Ishikawa (cell line): Measurements from ENCODE around the gene CLCC1.

Source experiments
- CEBPB ChIP-seq: IDR thresholded peaks from 2 replicates; pipeline ENCODE4 v1.6.1; 2012
- CREB1 ChIP-seq: IDR thresholded peaks from 2 replicates; pipeline ENCODE4 v1.6.1; 2012; ENCODE audit warnings: low read depth
- EGR1 ChIP-seq: IDR thresholded peaks from 2 replicates; pipeline ENCODE4 v1.6.1; 2012
- EP300 ChIP-seq: IDR thresholded peaks from 2 replicates; pipeline ENCODE4 v1.6.1; 2012; ENCODE audit warnings: borderline replicate concordance
- FOXM1 ChIP-seq: IDR thresholded peaks from 2 replicates; pipeline ENCODE4 v1.6.1; 2012; ENCODE audit warnings: low read depth, borderline replicate concordance
- NFIC ChIP-seq: IDR thresholded peaks from 2 replicates; pipeline ENCODE4 v1.6.1; 2012
- RAD21 ChIP-seq: IDR thresholded peaks from 2 replicates; pipeline ENCODE4 v1.6.1; 2012; ENCODE audit warnings: low read depth
- TAF1 ChIP-seq: IDR thresholded peaks from 2 replicates; pipeline ENCODE4 v1.6.1; 2012; ENCODE audit warnings: low read depth, mild to moderate bottlenecking
- TCF12 ChIP-seq: IDR thresholded peaks from 2 replicates; pipeline ENCODE4 v1.6.1; 2012; ENCODE audit warnings: low read depth
- TEAD4 ChIP-seq: IDR thresholded peaks from 2 replicates; pipeline ENCODE4 v1.6.1; 2012
- YY1 ChIP-seq: IDR thresholded peaks from 2 replicates; pipeline ENCODE4 v1.6.1; 2012; ENCODE audit warnings: low read depth
- ZBTB7A ChIP-seq: IDR thresholded peaks from 2 replicates; pipeline ENCODE4 v1.6.1; 2012; ENCODE audit warnings: low read depth
- TF ChIP-seq, protein P1 (sequence below): IDR thresholded peaks from 2 replicates; pipeline ENCODE4 v1.6.1; 2012
- TF ChIP-seq, protein P2 (sequence below): IDR thresholded peaks from 2 replicates; pipeline ENCODE4 v1.6.1; 2012; ENCODE audit warnings: low read depth, mild to moderate bottlenecking
- TF ChIP-seq, protein P3 (sequence below): IDR thresholded peaks from 2 replicates; pipeline ENCODE4 v1.6.1; 2012

The CLCC1 gene

DNA sequence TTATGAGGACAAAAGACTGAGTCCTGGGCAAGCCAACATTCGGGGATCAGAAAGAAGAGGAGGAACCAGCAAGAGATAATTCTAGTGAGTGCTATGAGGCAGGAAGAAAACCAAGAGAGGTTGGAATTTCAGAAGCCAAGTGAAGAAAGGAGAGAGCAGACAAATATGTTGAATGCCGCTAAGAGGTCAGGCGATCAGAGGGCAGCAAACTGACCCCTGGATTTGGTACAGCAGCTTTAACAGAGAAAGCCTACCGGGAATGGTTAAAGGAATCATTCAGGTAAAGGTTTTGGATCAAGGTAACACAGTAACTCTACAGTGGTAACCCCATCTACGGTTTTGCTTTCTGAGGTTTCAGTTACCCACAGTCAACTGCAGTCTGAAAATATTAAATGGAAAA lies 5.4 kb downstream of the CLCC1 start:
- TF ChIP-seq RAD21 (no peak), CEBPB (no peak), TAF1 (no peak), EGR1 (no peak), NFIC (no peak), CREB1 (no peak), YY1 (no peak), ZBTB7A (no peak), EP300 (no peak)
- TF ChIP-seq, protein P1, sequence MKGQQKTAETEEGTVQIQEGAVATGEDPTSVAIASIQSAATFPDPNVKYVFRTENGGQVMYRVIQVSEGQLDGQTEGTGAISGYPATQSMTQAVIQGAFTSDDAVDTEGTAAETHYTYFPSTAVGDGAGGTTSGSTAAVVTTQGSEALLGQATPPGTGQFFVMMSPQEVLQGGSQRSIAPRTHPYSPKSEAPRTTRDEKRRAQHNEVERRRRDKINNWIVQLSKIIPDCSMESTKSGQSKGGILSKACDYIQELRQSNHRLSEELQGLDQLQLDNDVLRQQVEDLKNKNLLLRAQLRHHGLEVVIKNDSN, result no peak
- TF ChIP-seq, protein P2, sequence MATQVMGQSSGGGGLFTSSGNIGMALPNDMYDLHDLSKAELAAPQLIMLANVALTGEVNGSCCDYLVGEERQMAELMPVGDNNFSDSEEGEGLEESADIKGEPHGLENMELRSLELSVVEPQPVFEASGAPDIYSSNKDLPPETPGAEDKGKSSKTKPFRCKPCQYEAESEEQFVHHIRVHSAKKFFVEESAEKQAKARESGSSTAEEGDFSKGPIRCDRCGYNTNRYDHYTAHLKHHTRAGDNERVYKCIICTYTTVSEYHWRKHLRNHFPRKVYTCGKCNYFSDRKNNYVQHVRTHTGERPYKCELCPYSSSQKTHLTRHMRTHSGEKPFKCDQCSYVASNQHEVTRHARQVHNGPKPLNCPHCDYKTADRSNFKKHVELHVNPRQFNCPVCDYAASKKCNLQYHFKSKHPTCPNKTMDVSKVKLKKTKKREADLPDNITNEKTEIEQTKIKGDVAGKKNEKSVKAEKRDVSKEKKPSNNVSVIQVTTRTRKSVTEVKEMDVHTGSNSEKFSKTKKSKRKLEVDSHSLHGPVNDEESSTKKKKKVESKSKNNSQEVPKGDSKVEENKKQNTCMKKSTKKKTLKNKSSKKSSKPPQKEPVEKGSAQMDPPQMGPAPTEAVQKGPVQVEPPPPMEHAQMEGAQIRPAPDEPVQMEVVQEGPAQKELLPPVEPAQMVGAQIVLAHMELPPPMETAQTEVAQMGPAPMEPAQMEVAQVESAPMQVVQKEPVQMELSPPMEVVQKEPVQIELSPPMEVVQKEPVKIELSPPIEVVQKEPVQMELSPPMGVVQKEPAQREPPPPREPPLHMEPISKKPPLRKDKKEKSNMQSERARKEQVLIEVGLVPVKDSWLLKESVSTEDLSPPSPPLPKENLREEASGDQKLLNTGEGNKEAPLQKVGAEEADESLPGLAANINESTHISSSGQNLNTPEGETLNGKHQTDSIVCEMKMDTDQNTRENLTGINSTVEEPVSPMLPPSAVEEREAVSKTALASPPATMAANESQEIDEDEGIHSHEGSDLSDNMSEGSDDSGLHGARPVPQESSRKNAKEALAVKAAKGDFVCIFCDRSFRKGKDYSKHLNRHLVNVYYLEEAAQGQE, result no peak

DNA sequence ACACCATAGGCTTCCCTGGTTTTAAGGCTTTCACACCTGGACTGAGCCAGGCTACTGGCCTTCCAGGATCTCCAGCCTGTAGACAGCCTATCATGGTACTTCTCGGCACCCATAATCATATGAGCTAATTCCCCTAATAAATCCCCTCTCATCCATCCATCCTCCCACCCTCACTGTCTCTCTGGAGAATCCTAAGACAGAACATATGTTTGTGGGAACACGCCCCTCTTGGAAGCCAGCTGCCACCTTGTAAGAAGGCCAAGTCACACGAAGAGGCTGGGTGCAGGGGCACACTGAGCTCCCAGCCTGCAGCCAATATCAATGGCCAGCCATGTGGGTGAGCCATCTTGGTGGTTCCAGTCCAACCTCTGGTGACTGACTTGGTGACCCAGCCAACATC lies 7.4 kb downstream of the CLCC1 start:
- TF ChIP-seq, protein P3, sequence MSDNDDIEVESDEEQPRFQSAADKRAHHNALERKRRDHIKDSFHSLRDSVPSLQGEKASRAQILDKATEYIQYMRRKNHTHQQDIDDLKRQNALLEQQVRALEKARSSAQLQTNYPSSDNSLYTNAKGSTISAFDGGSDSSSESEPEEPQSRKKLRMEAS, result no peak
- no peak for TF ChIP-seq TCF12
- no peak for TF ChIP-seq NFIC
- no peak for TF ChIP-seq FOXM1
- TF ChIP-seq EP300, result no peak

DNA sequence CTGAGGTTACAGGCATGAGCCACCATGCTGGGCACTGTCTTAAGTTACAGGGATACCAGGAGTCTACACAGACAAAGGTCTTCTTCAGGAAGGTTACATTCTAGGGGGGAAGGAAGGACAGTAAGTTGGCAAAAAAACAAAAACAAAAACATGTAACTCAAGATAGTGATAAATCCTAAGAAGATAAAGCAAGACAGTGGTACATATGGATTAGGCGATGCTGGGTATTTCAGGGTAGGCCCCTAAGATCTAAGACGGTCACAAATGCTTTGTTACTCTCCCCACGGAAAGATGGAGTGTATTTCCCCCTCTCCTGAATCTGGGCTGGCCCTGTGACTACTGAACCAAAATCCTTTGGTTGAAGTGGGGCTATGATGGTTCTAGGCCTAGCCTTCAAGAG lies 8.2 kb downstream of the CLCC1 start:
- TF ChIP-seq EGR1 (no peak), YY1 (no peak), CEBPB (no peak), FOXM1 (no peak), TEAD4 (no peak)

DNA sequence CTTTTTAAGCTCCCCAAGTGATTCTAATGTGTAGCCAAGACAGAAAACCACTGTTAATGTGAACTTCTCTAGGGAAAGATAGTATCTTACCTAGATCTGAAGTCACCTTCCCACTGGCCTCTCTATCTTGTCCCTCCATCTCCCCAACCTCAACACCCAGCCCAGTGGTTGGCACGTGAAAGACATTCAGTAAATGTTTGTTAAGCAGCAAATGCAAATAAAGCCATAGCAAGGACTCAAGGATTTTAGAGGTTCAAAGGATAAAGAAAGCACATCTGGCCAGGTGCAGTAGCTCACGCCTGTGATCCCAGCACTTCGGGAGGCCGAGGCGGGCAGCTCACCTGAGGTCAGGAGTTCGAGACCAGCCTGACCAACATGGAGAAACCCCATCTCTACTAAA lies 9.8 kb downstream of the CLCC1 start:
- TF ChIP-seq EGR1 (no peak), NFIC (no peak)

DNA sequence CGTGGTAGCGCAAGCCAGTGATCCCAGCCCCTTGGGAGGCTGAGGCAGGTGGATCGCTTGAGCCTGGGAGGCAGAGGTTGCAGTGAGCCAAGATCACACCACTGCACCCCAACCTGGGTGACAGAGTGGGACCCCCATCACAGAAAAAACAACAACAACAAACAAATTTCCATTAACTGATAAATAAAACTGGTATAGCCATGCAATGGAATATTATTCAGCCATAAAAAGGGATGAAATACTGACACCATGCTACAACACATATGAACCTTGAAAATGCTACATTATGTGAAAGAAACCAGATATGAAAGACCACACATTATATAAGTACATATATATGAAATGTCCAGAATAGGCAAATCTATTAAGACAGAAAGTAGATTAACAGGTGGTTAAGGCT lies 12.0 kb downstream of the CLCC1 start:
- no peak for TF ChIP-seq NFIC

DNA sequence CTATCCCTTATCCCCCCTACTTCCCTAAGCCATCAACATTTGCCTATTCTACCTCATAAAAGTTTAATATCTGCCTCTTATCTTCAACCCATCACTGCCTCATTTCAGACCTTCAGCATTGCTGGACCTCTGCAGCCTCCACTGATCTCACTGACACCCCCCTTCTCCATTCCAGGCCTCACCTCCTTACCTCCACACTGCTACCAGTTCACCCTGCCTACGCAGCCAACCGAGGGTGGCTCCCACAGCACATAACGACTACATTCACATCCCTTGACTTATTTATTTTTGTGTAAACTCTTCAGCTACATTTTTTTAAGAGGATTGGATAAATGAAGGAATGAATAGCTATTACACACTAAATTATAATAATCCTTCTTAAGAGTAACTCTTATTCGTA lies 14.2 kb downstream of the CLCC1 start:
- TF ChIP-seq RAD21, result no peak
- TF ChIP-seq, protein P1, result no peak
- TF ChIP-seq CREB1, result no peak
- TF ChIP-seq, protein P3, result no peak
- TF ChIP-seq EP300, result no peak
- no peak for TF ChIP-seq FOXM1
- TF ChIP-seq, protein P2, result no peak
- TF ChIP-seq YY1, result no peak
- no peak for TF ChIP-seq TCF12
- TF ChIP-seq TAF1, result no peak
- no peak for TF ChIP-seq ZBTB7A
- no peak for TF ChIP-seq NFIC
- no peak for TF ChIP-seq TEAD4
- TF ChIP-seq CEBPB, result no peak
- no peak for TF ChIP-seq EGR1

DNA sequence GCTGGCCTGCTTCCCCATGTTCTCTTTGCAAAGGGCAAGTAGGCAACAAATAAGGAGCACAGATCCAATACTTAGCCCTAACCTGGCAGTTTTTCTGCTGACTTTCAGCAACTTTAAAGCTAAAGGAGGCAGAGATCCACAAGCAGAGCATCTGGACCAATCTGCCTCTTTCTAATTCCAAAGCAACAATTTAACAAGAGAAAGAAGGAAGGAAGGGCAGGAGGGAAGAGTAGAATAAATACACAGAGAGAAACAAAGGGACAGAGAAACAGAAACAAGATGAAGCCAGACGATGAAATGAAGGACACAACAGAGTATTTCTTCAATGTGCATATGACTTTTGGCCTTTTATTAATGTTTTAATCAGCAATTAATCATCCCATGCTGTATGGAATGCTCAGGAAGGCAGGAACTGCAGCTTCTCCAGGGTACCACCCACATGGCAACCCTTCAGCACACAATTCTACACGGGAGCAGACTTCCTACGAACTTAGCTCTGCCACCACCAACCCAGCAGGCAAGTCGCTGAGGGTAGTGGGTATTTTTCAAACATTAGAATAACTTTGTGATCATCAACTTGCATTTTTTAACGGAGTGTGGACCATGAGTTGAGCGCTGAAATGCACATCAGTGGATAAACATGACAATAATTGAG lies 15.3 kb downstream of the CLCC1 start:
- TF ChIP-seq EGR1 (no peak), FOXM1 (no peak), YY1 (no peak), TCF12 (no peak), RAD21 (no peak), TAF1 (no peak)
- TF ChIP-seq, protein P3, result no peak
- TF ChIP-seq, protein P2, result no peak
- TF ChIP-seq, protein P1, result no peak
